Muscle of leg (tissue), 11 donors: Measurements from ENCODE around the gene SMAD3. TPM values are rescaled to one million over a fixed set of nuclear protein-coding genes. Genes with fewer than 3 reads are reported as not detected.

Experiments
- DNase-seq: peaks from one replicate; pipeline ENCODE4 v3.0.0; 2013
- H3K27ac ChIP-seq: one replicate; pipeline ENCODE4 v1.5.1; 2013; ENCODE audit warnings: mild to moderate bottlenecking, low read length, control low read depth
- H3K27me3 ChIP-seq: one replicate; pipeline ENCODE4 v1.6.1; 2013; ENCODE audit warnings: low read length; ENCODE audit not compliant: control insufficient read depth, insufficient read depth
- H3K36me3 ChIP-seq: one replicate; pipeline ENCODE4 v1.6.1; 2013; ENCODE audit warnings: low read length; ENCODE audit not compliant: control insufficient read depth, insufficient read depth
- H3K4me1 ChIP-seq: one replicate; pipeline ENCODE4 v1.6.1; 2013; ENCODE audit warnings: low read length; ENCODE audit not compliant: control insufficient read depth, insufficient read depth
- H3K4me3 ChIP-seq: one replicate; pipeline ENCODE4 v1.5.1; 2013; ENCODE audit warnings: low read length, control low read depth
- H3K9me3 ChIP-seq: replicated peaks from 2 replicates; pipeline ENCODE4 v1.6.1; 2013; ENCODE audit warnings: low read depth, low read length; ENCODE audit not compliant: control insufficient read depth
- WGBS: methylation state at CpG from one replicate; pipeline ENCODE4 v1.1.5; 2013; ENCODE audit warnings: missing lambda C conversion rate; ENCODE audit not compliant: insufficient coverage; 5-methylcytosine and 5-hydroxymethylcytosine counted together
- polyA plus RNA-seq, 8 donors: library from polyadenylated mRNA; unstranded; fragments of 120-200 nt; gene quantifications; one replicate each; pipeline versions ENCODE4 v1.2.1 to v1.2.3, GENCODE V29; 2013; ENCODE audit warnings: inconsistent platforms in 1 of 8, low replicate concordance in 1 of 8; ENCODE audit not compliant: insufficient read length in 8 of 8, insufficient read depth in 1 of 8
- total RNA-seq: library from RNA; stranded (reverse); fragments of 120-200 nt; gene quantifications from one replicate; pipeline ENCODE4 v1.2.4, GENCODE V29; 2013

SMAD3 gene
- total and polyA plus RNA-seq, 9 donors, result 18.3 to 34.0 (median 25.8) TPM

DNA sequence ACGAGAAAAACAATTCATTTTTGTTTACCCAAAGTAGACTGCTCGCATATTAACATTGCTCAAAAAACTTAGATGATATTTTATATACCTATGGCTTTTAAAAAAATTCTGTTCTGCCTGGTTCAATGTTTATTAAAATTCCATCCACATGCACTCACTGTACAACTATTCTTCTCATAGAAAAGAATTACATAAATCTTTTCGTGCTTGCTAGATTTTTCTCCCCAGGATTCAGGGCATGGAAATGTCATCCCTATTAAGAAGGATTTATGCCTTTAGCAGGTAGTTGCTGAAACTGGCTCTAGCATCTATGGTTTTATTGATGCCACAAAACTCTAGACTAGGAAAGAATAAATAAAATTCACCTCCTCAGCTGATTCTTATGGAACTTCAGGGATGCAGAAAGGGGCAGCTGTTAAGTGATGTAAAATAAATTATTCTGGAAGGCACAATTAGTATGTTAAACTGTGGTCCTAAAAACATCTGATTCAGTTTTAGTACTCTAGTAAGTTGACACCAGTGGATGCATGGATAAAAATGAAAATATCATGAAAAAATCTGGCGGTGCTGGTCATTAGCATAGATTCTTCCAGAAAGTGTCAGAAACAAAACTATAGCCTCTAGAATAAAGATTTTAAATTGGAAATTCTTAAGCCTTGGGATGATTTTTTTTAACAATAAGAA is 147.4 kb downstream of the SMAD3 start:
- WGBS, result no CpG with 5 or more reads among the region's 4 CpGs
- Histone ChIP-seq H3K27me3 (no peaks in the 10 kb centered on the region), H3K4me1 (no peaks in the 10 kb centered on the region)

DNA sequence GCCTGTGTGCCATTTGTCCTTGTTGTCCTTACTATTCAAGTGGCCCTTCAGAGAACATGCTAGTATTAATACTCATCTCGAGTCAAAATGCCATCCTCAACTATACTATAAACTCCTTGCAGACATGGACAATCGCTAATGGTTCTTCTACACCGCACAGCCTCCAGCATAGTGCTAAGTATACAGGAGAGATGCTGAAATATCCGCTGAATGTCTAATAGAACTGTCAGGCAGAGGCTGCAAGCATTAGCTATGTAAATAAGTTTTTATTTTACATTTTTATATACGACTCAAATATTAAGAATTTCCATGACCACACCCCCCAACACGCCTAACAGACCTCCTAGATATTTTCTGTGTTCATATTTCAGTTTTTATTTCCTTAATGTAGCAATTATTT is 149.7 kb downstream of the SMAD3 start:
- Histone ChIP-seq H3K27ac (no peak overlapping the region), H3K9me3 (no peaks in the 10 kb centered on the region), H3K4me1 (no peaks in the 10 kb centered on the region), H3K27me3 (no peaks in the 10 kb centered on the region), H3K4me3 (no peak overlapping the region), H3K36me3 (no peaks in the 10 kb centered on the region)
- no CpG with 5 or more reads among the region's 6 CpGs for WGBS
- DNase-seq, result no peak

More for the DNA sequence above, 147.4 kb downstream of the SMAD3 start:
- Histone ChIP-seq H3K4me3 (no peak overlapping the region), H3K9me3 (no peaks in the 10 kb centered on the region), H3K27ac (no peak overlapping the region), H3K36me3 (peaks cover 3% of the 10 kb centered on the region)
- DNase-seq, result no peak

DNA sequence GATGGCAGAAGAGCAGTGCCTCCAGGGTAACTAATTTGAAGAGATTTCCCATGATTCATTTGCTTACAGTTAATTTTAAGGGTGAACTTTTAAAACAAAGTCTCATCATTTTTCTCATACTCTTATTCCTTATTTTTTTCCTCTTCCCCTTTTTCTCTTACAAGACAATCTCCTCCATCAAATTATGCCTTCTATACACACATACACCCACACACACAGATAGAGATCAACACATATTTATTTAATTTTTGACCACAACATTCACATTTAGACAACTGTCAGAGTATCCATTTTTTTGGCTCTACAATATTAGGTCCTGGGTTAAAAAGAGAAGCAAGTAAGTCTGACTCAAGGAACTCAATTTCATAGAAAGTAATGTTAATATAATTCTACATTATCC is 151.5 kb downstream of the SMAD3 start:
- H3K9me3 ChIP-seq, result no peaks in the 10 kb centered on the region
- no peak overlapping the region for H3K27ac ChIP-seq
- H3K36me3 ChIP-seq, result no peaks in the 10 kb centered on the region

DNA sequence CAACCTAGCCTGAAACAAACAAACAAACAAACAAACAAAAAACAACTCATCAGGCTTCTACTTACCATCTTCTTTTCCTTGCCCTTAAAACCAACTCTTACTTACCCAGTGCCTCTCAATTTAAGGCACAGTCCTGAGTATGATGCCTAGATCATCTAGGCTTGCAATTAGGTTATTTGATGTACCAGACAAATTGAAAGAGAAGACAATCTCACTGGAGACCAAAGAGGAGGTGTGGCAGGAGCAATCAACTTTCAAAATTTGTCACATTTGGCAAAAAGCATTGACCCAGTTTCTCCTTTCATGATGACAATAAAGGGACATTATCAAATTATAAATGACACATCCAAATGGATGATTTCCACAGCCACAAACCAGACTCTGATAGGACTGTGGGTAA is 153.0 kb downstream of the SMAD3 start:
- Histone ChIP-seq H3K27ac (no peak overlapping the region), H3K4me1 (no peaks in the 10 kb centered on the region), H3K27me3 (no peaks in the 10 kb centered on the region), H3K36me3 (no peaks in the 10 kb centered on the region), H3K4me3 (no peak overlapping the region), H3K9me3 (no peaks in the 10 kb centered on the region)
- no peak for DNase-seq

More for the DNA sequence above, 151.5 kb downstream of the SMAD3 start:
- no peak overlapping the region for H3K4me3 ChIP-seq
- no peaks in the 10 kb centered on the region for H3K27me3 ChIP-seq
- no peaks in the 10 kb centered on the region for H3K4me1 ChIP-seq
- no peak for DNase-seq

DNA sequence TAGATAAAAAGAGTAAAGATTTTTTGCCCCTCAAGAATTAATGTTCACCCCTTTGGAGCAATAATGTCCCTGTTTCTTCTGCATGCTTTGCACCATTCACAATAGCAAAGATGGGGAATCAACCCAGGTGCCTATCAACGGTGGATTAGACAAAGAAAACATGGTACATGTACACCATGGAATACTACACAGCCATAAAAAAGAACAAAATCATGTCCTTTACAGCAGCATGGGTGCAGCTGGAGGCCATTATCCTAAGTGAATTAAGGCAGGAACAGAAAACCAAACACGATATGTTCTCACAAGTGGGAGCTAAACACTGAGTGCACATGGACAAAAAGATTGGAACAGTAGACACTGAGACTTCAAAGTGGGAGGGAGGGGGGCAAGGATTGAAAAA is 153.9 kb downstream of the SMAD3 start:
- no peaks in the 10 kb centered on the region for H3K9me3 ChIP-seq
- no peak overlapping the region for H3K4me3 ChIP-seq
- no peaks in the 10 kb centered on the region for H3K27me3 ChIP-seq
- DNase-seq, result no peak
- WGBS, result 100% methylated on average over 2 of the region's 2 CpGs
- no peaks in the 10 kb centered on the region for H3K36me3 ChIP-seq
- H3K4me1 ChIP-seq, result no peaks in the 10 kb centered on the region
- no peak overlapping the region for H3K27ac ChIP-seq

DNA sequence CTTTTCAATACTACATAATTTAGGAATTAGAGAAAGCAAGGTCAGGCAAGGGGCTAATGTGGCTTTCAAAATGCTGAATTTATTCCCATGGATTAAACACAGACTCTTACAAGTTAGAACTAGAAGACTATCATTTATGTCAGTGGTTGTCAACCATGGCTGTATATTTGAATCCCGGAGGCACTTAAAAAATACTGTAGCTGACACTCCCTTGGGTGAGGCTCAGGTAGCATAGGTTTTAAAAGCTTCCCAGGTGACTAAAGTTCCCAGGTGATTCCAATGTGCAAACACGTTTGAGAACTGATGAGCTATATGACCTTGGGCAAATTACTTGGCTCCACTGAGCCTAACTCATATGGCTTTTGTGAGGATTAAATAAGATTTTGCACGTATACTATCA is 159.5 kb downstream of the SMAD3 start:
- no peak for DNase-seq
- Histone ChIP-seq H3K9me3 (no peaks in the 10 kb centered on the region), H3K27me3 (no peaks in the 10 kb centered on the region), H3K36me3 (peaks cover 4% of the 10 kb centered on the region), H3K27ac (no peak overlapping the region), H3K4me1 (no peaks in the 10 kb centered on the region), H3K4me3 (no peak overlapping the region)
- WGBS, result 90% methylated on average over 2 of the region's 3 CpGs

DNA sequence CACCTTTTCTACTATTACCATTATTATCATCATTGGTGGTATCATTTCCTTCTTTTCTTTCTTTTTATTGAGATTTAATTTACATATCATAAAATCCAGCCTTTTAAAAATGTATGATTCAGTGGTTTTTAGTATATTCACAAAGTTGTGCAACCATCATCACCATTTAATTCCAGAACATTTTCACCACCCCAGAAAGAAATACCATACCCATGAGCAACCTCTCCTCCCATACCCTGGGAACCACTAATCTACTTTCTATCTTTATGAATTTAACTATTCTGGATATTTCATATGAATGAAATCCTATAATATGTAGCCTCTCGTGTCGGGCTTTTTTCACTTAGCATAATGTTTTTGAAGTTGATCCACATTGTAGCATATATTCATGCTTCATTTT is 159.9 kb downstream of the SMAD3 start:
- Histone ChIP-seq H3K27ac (no peak overlapping the region), H3K27me3 (no peaks in the 10 kb centered on the region), H3K4me1 (no peaks in the 10 kb centered on the region), H3K9me3 (no peaks in the 10 kb centered on the region), H3K4me3 (no peak overlapping the region), H3K36me3 (peaks cover 6% of the 10 kb centered on the region)
- DNase-seq, result no peak
- no CpG with 5 or more reads among the region's 2 CpGs for WGBS

DNA sequence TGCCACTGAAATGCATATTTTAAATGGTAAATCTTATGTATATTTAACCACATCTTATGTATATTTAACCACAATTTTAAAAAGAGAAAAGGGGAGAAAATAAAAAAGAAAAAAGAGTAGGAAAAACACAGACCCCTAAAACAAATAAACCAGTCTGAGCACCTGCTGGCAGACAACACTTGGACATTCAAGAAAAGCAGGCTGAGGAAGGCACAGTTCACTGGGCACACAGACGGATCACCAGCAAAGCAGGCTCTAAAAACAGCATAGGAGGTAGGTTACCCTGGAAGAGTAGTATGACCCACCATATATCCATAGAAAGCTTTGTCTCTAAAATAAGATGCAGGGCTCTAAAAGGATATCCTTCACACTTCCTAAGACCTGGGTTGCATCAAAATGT is 162.0 kb downstream of the SMAD3 start:
- no CpG with 5 or more reads among the region's 1 CpG for WGBS
- H3K9me3 ChIP-seq, result no peaks in the 10 kb centered on the region
- H3K27me3 ChIP-seq, result no peaks in the 10 kb centered on the region
- DNase-seq, result no peak
- H3K36me3 ChIP-seq, result peaks cover 16% of the 10 kb centered on the region
- no peaks in the 10 kb centered on the region for H3K4me1 ChIP-seq
- H3K27ac ChIP-seq, result no peak overlapping the region
- H3K4me3 ChIP-seq, result no peak overlapping the region

DNA sequence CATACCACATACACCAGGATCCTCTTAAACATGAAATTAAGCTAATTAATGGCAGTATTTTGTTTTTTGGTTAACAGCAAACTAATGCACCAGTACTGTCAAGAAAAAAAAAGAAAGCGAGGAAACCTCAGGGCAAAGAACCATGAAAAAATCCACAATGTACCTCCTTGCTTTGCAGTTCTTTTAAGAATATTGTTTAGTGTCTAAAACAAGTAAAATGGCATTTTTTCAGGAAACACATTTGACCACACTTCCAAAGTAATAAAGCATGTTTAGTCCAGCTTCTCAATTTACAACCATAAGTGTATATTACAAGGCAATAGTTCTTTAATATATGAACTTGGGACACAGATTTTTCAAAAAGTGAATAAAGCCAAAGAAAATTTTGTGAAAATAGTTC is 162.4 kb downstream of the SMAD3 start:
- no CpG with 5 or more reads among the region's 1 CpG for WGBS
- no peak overlapping the region for H3K27ac ChIP-seq
- H3K9me3 ChIP-seq, result no peaks in the 10 kb centered on the region
- no peaks in the 10 kb centered on the region for H3K27me3 ChIP-seq
- H3K4me1 ChIP-seq, result no peaks in the 10 kb centered on the region
- no peak overlapping the region for H3K4me3 ChIP-seq
- H3K36me3 ChIP-seq, result peaks cover 16% of the 10 kb centered on the region
- no peak for DNase-seq

DNA sequence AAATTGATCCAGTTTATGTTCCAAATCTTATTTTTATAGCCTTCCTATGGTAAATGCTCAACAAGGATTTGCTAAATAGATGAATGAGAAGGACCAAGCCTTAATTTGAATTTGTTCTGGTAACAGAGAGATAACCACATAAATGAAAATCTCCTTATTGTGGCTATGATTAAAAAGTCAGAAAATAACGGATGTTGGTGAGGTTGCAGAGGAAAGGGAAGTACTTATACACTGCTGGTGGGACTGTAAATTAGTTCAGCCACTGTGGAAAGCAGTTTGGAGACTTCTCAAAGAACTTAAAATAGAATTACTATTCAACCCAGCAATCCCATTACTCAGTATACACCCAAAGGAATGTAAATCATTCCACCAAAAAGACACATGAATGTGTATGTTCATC is 162.9 kb downstream of the SMAD3 start:
- H3K27me3 ChIP-seq, result no peaks in the 10 kb centered on the region
- peaks cover 16% of the 10 kb centered on the region for H3K36me3 ChIP-seq
- no peaks in the 10 kb centered on the region for H3K4me1 ChIP-seq
- H3K27ac ChIP-seq, result no peak overlapping the region
- H3K9me3 ChIP-seq, result no peaks in the 10 kb centered on the region
- no CpG with 5 or more reads among the region's 1 CpG for WGBS
- no peak for DNase-seq
- H3K4me3 ChIP-seq, result no peak overlapping the region

DNA sequence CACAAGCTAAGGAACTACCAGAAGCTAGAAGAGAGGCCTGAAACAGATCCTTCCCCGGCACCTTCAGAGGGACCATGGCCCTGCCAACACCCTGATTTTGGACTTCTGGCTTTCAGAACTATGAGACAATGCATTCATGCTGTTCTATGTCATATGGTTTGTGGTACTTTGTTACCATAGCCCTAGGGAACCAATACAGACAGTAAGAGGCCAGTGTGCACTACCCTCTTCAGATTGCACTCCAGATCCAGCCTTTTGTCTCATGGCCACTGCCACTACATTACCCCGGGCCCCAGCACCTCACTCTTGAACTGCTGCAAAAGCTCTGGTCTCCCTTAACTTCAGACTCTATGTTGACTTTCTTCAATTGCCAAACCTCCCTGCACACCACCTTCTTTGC is 165.1 kb downstream of the SMAD3 start:
- Histone ChIP-seq H3K36me3 (peaks cover 21% of the 10 kb centered on the region), H3K9me3 (no peaks in the 10 kb centered on the region), H3K4me3 (no peak overlapping the region), H3K27ac (no peak overlapping the region), H3K27me3 (no peaks in the 10 kb centered on the region), H3K4me1 (no peaks in the 10 kb centered on the region)
- DNase-seq, result no peak
- WGBS, result 100% methylated on average over 1 of the region's 2 CpGs
